ENCODE results near the gene INPP5J. TPM values are rescaled to one million over a fixed set of nuclear protein-coding genes. Genes with fewer than 3 reads are reported as not detected.

Gene INPP5J
- total and polyA plus RNA-seq, 2 experiments from 2014 or later, result 3.4 to 5.6 TPM

GRCh38 chr22:31184015-31184414, 61.2 kb downstream of the INPP5J start:
- TF ChIP-seq EZH2 (IDR thresholded peaks at IDR 0.05; ENCODE audit: borderline replicate concordance) (no peak), EZH2phosphoT487 (IDR thresholded peaks at IDR 0.05; ENCODE audit: low read depth, severe bottlenecking, unreplicated experiment) (no peak), CTCF (IDR thresholded peaks at IDR 0.05; ENCODE audit: poor library complexity) (no peak)
- Histone ChIP-seq H3K9me3 (ENCODE audit: low read depth) (no peaks in the 10 kb centered on the region), H3K27me3 (no peaks in the 10 kb centered on the region), H2AFZ (no peak overlapping the region), H3K79me2 (peaks cover 71% of the 10 kb centered on the region), H3K9me2 (replicated peaks; ENCODE audit: insufficient read depth) (no peaks in the 10 kb centered on the region), H4K20me1 (ENCODE audit: insufficient read depth, poor library complexity, severe bottlenecking) (no peaks in the 10 kb centered on the region), H3K4me1 (ENCODE audit: insufficient read depth) (no peaks in the 10 kb centered on the region), H3K27ac (no peak overlapping the region), H3K36me3 (replicated peaks; ENCODE audit: insufficient read depth, low read depth) (no peaks in the 10 kb centered on the region), H3K4me3 (no peak overlapping the region), H3K4me2 (no peak overlapping the region)
- no peak for DNase-seq (ENCODE audit: low spot score)
- 93% methylated on average over 15 of the region's 30 CpGs for WGBS (ENCODE audit: low lambda C conversion rate, missing lambda C conversion rate)

MicroRNA genes within 50 kb of the gene (microRNA counts, 767-probe panel; counts per million panel counts)
- not detected for microRNA hsa-miR-3928

Small RNAs within 50 kb of the gene (microRNA-seq; reads per million reads assigned to microRNA genes)
- 30.0 reads per million, percentile 45 among the genes with 10 or more reads in this experiment for gene MIR3928

Small RNAs within 50 kb of the gene (small RNA-seq; reads per million reads assigned to genes)
- 1.4 reads per million, percentile 80 among the genes with 10 or more reads in this experiment for gene MIR3928

Other genes starting within 250 kb of the INPP5J start
- gene MORC2, start 154.2 kb upstream of the INPP5J start, total RNA-seq, result 16.3 and 24.0 TPM in 2 replicates
- gene MORC2, start 154.2 kb upstream of the INPP5J start, polyA plus RNA-seq, result 15.6 and 20.5 TPM in 2 replicates
- 99.3 and 109 TPM in 2 replicates for gene TUG1, start 153.7 kb upstream of the INPP5J start, total RNA-seq
- 33.9 and 39.1 TPM in 2 replicates for gene TUG1, start 153.7 kb upstream of the INPP5J start, polyA plus RNA-seq
- gene SMTN, start 41.6 kb upstream of the INPP5J start, total RNA-seq, result 43.0 and 64.7 TPM in 2 replicates
- gene SMTN, start 41.6 kb upstream of the INPP5J start, polyA plus RNA-seq, result 88.7 and 112 TPM in 2 replicates
- 130 and 156 TPM in 2 replicates for gene SELENOM, start 15.4 kb upstream of the INPP5J start, total RNA-seq
- 240 and 307 TPM in 2 replicates for gene SELENOM, start 15.4 kb upstream of the INPP5J start, polyA plus RNA-seq
- gene PLA2G3, start 17.5 kb downstream of the INPP5J start, total RNA-seq, result 0.04 and 0.10 TPM in 2 replicates
- 0.33 and 0.52 TPM in 2 replicates for gene PLA2G3, start 17.5 kb downstream of the INPP5J start, polyA plus RNA-seq
- gene RNF185, start 37.2 kb downstream of the INPP5J start, total RNA-seq, result 48.0 and 49.3 TPM in 2 replicates
- 43.2 and 46.5 TPM in 2 replicates for gene RNF185, start 37.2 kb downstream of the INPP5J start, polyA plus RNA-seq
- gene LIMK2, start 89.3 kb downstream of the INPP5J start, total RNA-seq, result 33.0 and 45.9 TPM in 2 replicates
- gene LIMK2, start 89.3 kb downstream of the INPP5J start, polyA plus RNA-seq, result 49.9 and 52.6 TPM in 2 replicates
- gene PIK3IP1, start 169.5 kb downstream of the INPP5J start, total RNA-seq, result 17.9 and 22.2 TPM in 2 replicates
- 19.5 and 22.4 TPM in 2 replicates for gene PIK3IP1, start 169.5 kb downstream of the INPP5J start, polyA plus RNA-seq
- 20.3 and 25.1 TPM in 2 replicates for gene PATZ1, start 223.4 kb downstream of the INPP5J start, total RNA-seq
- 18.2 and 23.8 TPM in 2 replicates for gene PATZ1, start 223.4 kb downstream of the INPP5J start, polyA plus RNA-seq

All from hepatocyte (in vitro differentiated cells).